Tibial nerve (tissue), 4 donors: Measurements from ENCODE around the gene S1PR1.

ENCODE experiments used
- EP300 ChIP-seq, 2 donors: sonication (generic); formaldehyde crosslinking; IDR thresholded peaks; one replicate each; pipeline ENCODE4 v1.6.1; 2017; ENCODE audit warnings: antibody characterized with exemption in 2 of 2, mild to moderate bottlenecking in 1 of 2
- POLR2A ChIP-seq, 2 donors: fragments of 450-650 bp; IDR thresholded peaks; one replicate each; pipeline ENCODE4 v1.6.1; 2017; ENCODE audit warnings: antibody characterized with exemption in 2 of 2, mild to moderate bottlenecking in 2 of 2, moderate library complexity in 2 of 2
- TF ChIP-seq, protein P1 (sequence below), 5 experiments: fragments of 200-600 bp in 3 of 5; fragments of 450-650 bp in 2 of 5; sonication (generic) in 3 of 5; IDR thresholded peaks; one replicate each; pipeline ENCODE4 v1.5.1; 2016 to 2019; ENCODE audit warnings: antibody characterized with exemption in 5 of 5, mild to moderate bottlenecking in 3 of 5, moderate library complexity in 2 of 5

GRCh38 chr1:101233495-101233894 is 3.3 kb upstream of the S1PR1 start:
- TF ChIP-seq, protein P1, sequence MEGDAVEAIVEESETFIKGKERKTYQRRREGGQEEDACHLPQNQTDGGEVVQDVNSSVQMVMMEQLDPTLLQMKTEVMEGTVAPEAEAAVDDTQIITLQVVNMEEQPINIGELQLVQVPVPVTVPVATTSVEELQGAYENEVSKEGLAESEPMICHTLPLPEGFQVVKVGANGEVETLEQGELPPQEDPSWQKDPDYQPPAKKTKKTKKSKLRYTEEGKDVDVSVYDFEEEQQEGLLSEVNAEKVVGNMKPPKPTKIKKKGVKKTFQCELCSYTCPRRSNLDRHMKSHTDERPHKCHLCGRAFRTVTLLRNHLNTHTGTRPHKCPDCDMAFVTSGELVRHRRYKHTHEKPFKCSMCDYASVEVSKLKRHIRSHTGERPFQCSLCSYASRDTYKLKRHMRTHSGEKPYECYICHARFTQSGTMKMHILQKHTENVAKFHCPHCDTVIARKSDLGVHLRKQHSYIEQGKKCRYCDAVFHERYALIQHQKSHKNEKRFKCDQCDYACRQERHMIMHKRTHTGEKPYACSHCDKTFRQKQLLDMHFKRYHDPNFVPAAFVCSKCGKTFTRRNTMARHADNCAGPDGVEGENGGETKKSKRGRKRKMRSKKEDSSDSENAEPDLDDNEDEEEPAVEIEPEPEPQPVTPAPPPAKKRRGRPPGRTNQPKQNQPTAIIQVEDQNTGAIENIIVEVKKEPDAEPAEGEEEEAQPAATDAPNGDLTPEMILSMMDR (IDR thresholded peaks at IDR 0.05) = no peak
- TF ChIP-seq POLR2A (IDR thresholded peaks at IDR 0.05) (no peak), EP300 (IDR thresholded peaks at IDR 0.05) (no peak)
